HG02571 (cell line): ENCODE data around the gene SUPT3H.

Source experiments
- ATAC-seq: cut with Tn5 transposase; IDR thresholded peaks from one replicate; pipeline ENCODE4 v1.9.1; 2021; ENCODE audit warnings: mild to moderate bottlenecking, moderate library complexity; ENCODE audit not compliant: unreplicated experiment

Gene SUPT3H

GRCh38 chr6:45394586-45395095 lies 16.9 kb upstream of the SUPT3H start:
- no peak for ATAC-seq

DNA sequence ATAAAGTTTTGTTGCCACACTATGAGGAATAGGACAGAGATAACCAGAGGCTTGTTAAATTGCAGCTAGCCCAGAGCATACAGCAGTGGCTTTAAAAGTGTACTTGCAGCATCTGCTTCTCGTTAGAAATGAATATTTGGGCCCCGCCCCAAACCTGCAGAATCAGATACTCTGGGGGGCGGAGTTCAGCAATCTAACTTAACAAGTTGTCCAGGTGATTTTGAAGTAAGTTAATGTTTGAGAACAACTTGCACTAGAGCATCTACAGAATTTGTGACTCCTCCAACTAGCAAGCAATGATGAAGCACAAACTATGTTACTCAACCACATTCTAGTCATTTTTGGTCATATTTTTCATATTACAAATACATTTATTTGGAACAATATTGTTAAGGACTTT lies 10.6 kb upstream of the SUPT3H start:
- ATAC-seq, result no peak

DNA sequence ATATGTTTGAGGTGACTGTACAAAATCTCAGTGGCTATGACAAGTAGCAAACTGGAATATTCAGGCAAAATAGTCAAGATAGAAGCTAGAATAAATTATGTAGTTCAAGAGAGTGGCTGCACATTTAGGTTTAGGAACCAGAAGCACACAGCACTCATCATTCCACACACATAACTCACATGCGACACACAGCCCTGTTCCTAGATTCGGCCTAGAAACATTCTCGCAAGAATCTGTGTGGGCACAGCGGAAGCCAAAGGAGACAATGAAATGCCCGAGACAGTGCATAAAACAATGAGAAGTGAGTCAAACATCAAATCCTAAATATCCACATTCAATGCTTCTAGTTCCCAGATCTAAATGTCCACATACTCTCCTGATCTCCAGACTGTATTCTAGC lies 9.5 kb upstream of the SUPT3H start:
- no peak for ATAC-seq

- ATAC-seq, result no peak
Observed at GRCh38 chr6:45386501-45386900, 8.8 kb upstream of the SUPT3H start.

DNA sequence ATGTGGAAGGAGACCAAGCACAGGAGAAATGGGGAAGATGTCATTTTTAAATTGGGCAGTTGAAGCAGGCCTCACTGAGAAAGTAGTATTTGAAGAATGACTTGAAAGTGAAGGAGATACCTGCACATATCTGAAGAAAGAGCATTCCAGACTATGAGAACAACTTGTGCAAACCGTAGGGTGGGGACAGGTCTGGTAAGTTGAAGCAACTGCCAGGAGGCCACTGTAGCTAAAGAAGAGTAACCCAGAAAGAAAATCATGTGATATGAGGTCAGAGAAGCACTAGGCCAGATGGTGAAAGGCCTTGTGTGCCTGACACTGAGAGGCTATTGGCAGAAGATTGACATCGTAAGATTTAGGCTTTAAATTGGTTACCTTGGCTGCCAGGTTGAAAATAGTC lies 4.7 kb upstream of the SUPT3H start:
- ATAC-seq, result no peak

DNA sequence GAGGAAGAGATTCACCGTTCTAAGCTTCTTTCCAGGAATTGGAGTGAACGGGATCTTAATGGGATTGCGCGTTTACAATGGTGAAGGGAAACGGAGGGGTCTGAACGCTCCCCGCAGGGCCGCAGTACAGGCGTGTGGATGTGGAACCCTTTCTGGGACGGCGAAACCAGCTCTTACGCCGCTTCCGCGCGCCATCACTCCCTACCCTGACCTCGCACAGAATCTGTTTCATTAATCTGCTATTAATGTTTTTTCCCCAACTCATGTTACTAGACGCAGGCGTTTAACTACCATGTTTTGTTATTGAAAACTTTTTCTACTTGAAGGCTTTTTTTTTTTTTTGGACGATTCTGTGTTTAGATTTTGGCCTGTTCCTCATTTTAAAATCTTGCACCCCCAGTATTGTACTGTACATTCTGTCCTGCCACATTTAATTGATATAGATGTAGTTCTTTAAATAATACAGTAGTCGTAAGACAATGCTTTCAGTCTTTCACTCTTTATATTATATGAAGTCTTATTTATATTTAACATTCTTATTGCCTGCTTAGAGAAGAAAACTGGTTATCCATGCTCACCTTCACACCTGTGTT lies 696 bp upstream of the SUPT3H start:
- ATAC-seq, result peak; percentile 33

DNA sequence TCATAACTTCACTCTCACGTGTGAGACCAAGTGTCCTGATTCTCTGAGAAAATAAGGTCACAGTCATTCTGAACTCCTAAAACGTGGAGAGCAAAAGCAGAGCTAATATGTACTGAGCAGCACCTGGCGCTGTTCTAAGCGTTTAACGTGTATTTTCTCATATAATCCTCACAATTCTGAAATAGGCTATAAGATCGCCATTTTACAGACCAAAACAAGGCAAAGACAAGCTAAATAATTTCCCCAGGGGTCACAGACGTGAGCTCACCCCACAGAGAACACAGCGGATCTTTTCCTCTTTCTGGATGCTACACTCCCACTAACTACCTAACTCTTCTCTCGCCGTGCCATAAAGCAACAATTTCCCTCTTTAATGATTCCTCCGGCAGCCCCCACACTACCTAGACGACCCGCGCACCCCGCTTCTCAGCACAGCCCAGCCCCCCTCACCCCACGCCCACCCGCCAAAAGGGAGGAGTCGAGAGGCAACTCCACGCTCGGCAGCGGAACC lies 636 bp downstream of the SUPT3H start:
- peak; percentile 1 for ATAC-seq

DNA sequence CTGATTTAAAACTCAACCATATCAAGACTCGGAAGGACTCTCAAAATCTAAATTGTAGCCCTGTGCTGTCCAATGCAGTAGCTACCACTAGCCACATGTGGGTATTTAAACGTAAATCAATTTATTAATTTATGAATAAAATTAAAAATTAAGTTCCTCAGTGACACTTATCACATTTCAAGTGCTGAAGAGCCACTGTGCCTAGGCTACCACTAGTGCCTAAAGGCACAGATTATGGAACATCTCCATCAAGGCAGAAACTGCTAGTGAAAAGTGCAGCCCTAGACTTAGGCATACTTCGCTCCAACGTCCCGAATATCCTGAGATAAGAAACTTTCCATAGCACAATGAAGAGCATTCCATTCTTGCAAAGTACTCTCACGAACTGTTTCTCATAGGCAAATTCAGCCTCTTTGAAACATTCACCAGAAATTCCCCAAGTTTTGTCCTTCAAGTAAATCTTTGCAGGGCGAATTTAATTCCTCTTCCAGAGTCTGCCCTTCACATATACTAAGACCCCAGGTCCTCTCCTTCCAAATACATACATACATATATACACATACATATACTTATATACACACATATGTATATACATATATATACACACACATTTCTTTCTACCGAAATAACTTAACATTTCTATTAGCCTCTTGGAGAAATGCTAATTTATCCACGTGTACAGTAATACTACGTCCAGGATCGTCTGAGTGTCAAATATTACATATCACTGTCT lies 1.3 kb downstream of the SUPT3H start:
- no peak for ATAC-seq

GRCh38 chr6:45375449-45375848 lies 2.3 kb downstream of the SUPT3H start:
- no peak for ATAC-seq

DNA sequence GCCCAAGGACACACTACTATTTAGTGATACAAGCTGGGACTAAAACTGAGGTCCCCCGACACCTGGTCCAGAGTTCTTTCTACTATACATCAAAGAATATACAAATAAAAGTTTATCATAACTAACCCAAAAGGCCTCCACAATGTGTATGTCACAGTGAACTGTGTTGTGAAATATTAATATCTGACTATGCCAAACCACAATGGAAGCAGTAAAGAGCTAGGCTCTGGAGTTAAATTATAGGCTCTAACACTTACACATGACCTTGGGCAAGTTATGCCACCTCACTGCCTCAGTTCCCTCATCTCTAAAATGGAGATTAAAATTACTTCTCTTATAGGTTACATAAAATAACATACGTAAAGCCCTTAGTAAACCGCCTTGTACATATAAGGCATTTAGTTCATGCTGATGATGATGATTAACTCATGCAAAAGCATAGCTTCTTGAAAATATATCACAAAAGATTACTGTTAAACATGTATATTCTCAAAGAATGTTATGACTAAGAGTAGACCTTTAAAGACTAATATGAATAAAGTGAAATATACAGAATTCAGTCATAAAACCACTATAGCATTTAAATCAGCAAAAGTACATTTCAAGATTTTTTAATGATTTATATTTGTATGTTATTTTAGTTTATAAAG lies 5.7 kb downstream of the SUPT3H start:
- ATAC-seq, result no peak

- ATAC-seq, result no peak
Observed at GRCh38 chr6:45369870-45370269, 7.9 kb downstream of the SUPT3H start.

GRCh38 chr6:45367999-45368398 lies 9.7 kb downstream of the SUPT3H start:
- no peak for ATAC-seq

- ATAC-seq, result no peak
Observed at GRCh38 chr6:45366534-45366933, 11.2 kb downstream of the SUPT3H start.

GRCh38 chr6:45365036-45365435 lies 12.7 kb downstream of the SUPT3H start:
- ATAC-seq, result no peak

DNA sequence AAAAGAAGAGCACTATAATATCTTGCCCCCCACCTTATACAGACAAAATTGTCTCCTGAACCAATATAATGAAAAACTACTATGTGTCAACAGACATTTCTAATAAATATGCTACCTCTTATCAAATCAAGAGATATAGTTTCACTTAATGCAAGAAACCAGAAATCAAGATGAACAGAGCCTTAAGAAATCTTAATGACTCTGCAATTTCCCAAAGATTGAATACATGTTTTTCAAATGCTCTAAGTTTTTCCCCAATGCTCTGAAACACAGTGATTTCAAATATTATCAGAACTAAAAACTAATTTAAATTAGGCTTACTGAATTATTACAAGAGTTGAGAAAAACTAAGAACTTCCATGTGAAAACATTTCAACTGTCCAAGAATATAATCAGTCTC lies 13.3 kb downstream of the SUPT3H start:
- no peak for ATAC-seq

- ATAC-seq, result no peak
Observed at GRCh38 chr6:45353654-45354053, 24.1 kb downstream of the SUPT3H start.

DNA sequence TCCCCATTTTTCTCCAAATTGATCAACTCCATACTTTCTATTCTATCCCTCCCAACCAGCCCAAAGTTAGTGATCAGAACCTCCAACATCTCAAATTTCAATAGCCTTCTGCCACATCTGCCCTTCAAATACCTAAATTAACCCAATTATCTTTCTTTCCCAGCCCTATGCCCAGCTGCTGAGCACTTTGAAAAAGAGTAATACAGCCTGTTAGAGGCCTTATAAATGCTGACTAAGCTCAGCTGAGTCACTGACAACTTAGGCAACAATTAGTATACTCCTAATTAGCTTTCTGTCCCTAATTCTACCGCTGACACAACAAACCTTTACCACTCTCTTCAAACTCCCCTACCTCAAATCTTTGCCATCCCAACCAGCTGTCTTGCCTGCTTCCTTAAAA lies 26.1 kb downstream of the SUPT3H start:
- no peak for ATAC-seq

- no peak for ATAC-seq
Observed at GRCh38 chr6:45351076-45351475, 26.7 kb downstream of the SUPT3H start.

GRCh38 chr6:45350186-45350710 lies 27.5 kb downstream of the SUPT3H start:
- no peak for ATAC-seq

GRCh38 chr6:45344900-45345299 lies 32.8 kb downstream of the SUPT3H start:
- ATAC-seq, result no peak

- no peak for ATAC-seq
Observed at GRCh38 chr6:45328523-45328922, 49.2 kb downstream of the SUPT3H start.
